GM13976 (cell line): ENCODE measurements around the gene TNS2.
"Not testable (repeated sequence)": the region's sequence is repeated elsewhere in the genome, so short reads cannot be mapped to it uniquely, and the experiment has no call there.

ENCODE experiments used
- DNase-seq: peaks from one replicate; pipeline ENCODE4 v3.0.0; 2012; ENCODE audit warnings: low spot score
- CTCF ChIP-seq: IDR thresholded peaks from 2 replicates; pipeline ENCODE4 v1.5.1; 2012; ENCODE audit warnings: borderline replicate concordance, mild to moderate bottlenecking; ENCODE audit not compliant: insufficient read depth; ENCODE audit errors: extremely low read depth, missing control alignments, control extremely low read depth
- in situ Hi-C: fragments of 300-500 bp; cut with MboI; formaldehyde crosslinking; loops from one replicate; pipeline ENCODE4 v1.12.0; 2022; ENCODE audit warnings: low sequenced_read_pairs, mixed read lengths, inconsistent platforms; ENCODE audit not compliant: unreplicated experiment

The TNS2 gene

GRCh38 chr12:53093777-53094393 lies 44.0 kb downstream of the TNS2 start:
- peak; percentile 40 for DNase-seq
- in situ Hi-C loops: no loop called here
- TF ChIP-seq CTCF: no peak

- no peak for DNase-seq
- TF ChIP-seq CTCF: no peak
- in situ Hi-C loops: no loop called here
Measured at GRCh38 chr12:53094394-53094787, 44.5 kb downstream of the TNS2 start.

GRCh38 chr12:53094796-53095595 lies 45.1 kb downstream of the TNS2 start:
- DNase-seq, in situ Hi-C loops: not testable (repeated sequence)

- in situ Hi-C loops, DNase-seq: not testable (repeated sequence)
Measured at GRCh38 chr12:53095596-53095895, 45.7 kb downstream of the TNS2 start.

- no peak for TF ChIP-seq CTCF
- in situ Hi-C loops: no loop called here
- DNase-seq: no peak
Measured at GRCh38 chr12:53096089-53096741, 46.4 kb downstream of the TNS2 start.

GRCh38 chr12:53096759-53097158 lies 46.9 kb downstream of the TNS2 start:
- DNase-seq: no peak
- in situ Hi-C loops: no loop called here
- no peak for TF ChIP-seq CTCF

GRCh38 chr12:53097207-53097563 lies 47.3 kb downstream of the TNS2 start:
- peak; percentile 40 for DNase-seq
- no peak for TF ChIP-seq CTCF
- in situ Hi-C loops: no loop called here
